ENCODE results near the gene GUCY2F. TPM values are rescaled to one million over a fixed set of nuclear protein-coding genes. Genes with fewer than 3 reads are reported as not detected.

The GUCY2F gene
- 0.07 TPM in 1 of 2 replicates, not detected in the other for total RNA-seq
- long read RNA-seq, result 0 reads

GRCh38 chrX:109481986-109482385 is at the start of gene GUCY2F:
Gene GUCY2F, minus strand, starts transcription at chrX:109482086. Its CDS starts 6,150 bp downstream, at chrX:109475936.
- Mint-ChIP-seq H3K4me1 (no peaks in the 10 kb centered on the region), H3K36me3 (ENCODE audit: low read depth) (no peaks in the 10 kb centered on the region), H3K27me3 (ENCODE audit: low read depth) (peaks cover 10% of the 10 kb centered on the region), H3K27ac (ENCODE audit: unreplicated experiment) (no peak within 1 kb of the TSS), H3K4me3 (no peak within 1 kb of the TSS), H3K9me3 (no peaks in the 10 kb centered on the region)
- no peak for DNase-seq (ENCODE audit: low read depth, low spot score)
- no peak for TF ChIP-seq CTCF (conservative IDR thresholded peaks at IDR 0.05)

GRCh38 chrX:109519001-109519400 is 37.1 kb upstream of the GUCY2F start:
- Mint-ChIP-seq H3K27ac (ENCODE audit: unreplicated experiment) (no peak overlapping the region), H3K4me1 (no peaks in the 10 kb centered on the region), H3K9me3 (peaks cover 4% of the 10 kb centered on the region), H3K4me3 (no peak overlapping the region), H3K27me3 (ENCODE audit: low read depth) (peaks cover 62% of the 10 kb centered on the region), H3K36me3 (ENCODE audit: low read depth) (no peaks in the 10 kb centered on the region)
- TF ChIP-seq CTCF (conservative IDR thresholded peaks at IDR 0.05), result no peak
- DNase-seq (ENCODE audit: low read depth, low spot score), result no peak

GRCh38 chrX:109511113-109511512 is 29.2 kb upstream of the GUCY2F start:
- Mint-ChIP-seq H3K4me3 (no peak overlapping the region), H3K4me1 (no peaks in the 10 kb centered on the region), H3K27ac (ENCODE audit: unreplicated experiment) (no peak overlapping the region), H3K9me3 (peaks cover 4% of the 10 kb centered on the region), H3K27me3 (ENCODE audit: low read depth) (peaks cover 44% of the 10 kb centered on the region), H3K36me3 (ENCODE audit: low read depth) (no peaks in the 10 kb centered on the region)
- no peak for TF ChIP-seq CTCF (conservative IDR thresholded peaks at IDR 0.05)
- no peak for DNase-seq (ENCODE audit: low read depth, low spot score)

- no peaks in the 10 kb centered on the region for H3K4me1 Mint-ChIP-seq
- DNase-seq (ENCODE audit: low read depth, low spot score), result no peak
- H3K4me3 Mint-ChIP-seq, result no peak overlapping the region
- TF ChIP-seq CTCF (conservative IDR thresholded peaks at IDR 0.05), result no peak
- no peaks in the 10 kb centered on the region for H3K36me3 Mint-ChIP-seq (ENCODE audit: low read depth)
- H3K27me3 Mint-ChIP-seq (ENCODE audit: low read depth), result peaks cover 31% of the 10 kb centered on the region
- peaks cover 4% of the 10 kb centered on the region for H3K9me3 Mint-ChIP-seq
- no peak overlapping the region for H3K27ac Mint-ChIP-seq (ENCODE audit: unreplicated experiment)
Measured at GRCh38 chrX:109508915-109509314, 27.0 kb upstream of the GUCY2F start.

- Mint-ChIP-seq H3K36me3 (ENCODE audit: low read depth) (no peaks in the 10 kb centered on the region), H3K27ac (ENCODE audit: unreplicated experiment) (no peak overlapping the region), H3K27me3 (ENCODE audit: low read depth) (peaks cover 35% of the 10 kb centered on the region), H3K4me3 (no peak overlapping the region), H3K4me1 (no peaks in the 10 kb centered on the region), H3K9me3 (no peaks in the 10 kb centered on the region)
- TF ChIP-seq CTCF (conservative IDR thresholded peaks at IDR 0.05), result no peak
- no peak for DNase-seq (ENCODE audit: low read depth, low spot score)
Measured at GRCh38 chrX:109501176-109501575, 19.3 kb upstream of the GUCY2F start.

GRCh38 chrX:109498434-109498833 is 16.5 kb upstream of the GUCY2F start:
- no peak overlapping the region for H3K27ac Mint-ChIP-seq (ENCODE audit: unreplicated experiment)
- TF ChIP-seq CTCF (conservative IDR thresholded peaks at IDR 0.05), result no peak
- DNase-seq (ENCODE audit: low read depth, low spot score), result no peak
- no peak overlapping the region for H3K4me3 Mint-ChIP-seq
- H3K36me3 Mint-ChIP-seq (ENCODE audit: low read depth), result no peaks in the 10 kb centered on the region
- H3K4me1 Mint-ChIP-seq, result no peaks in the 10 kb centered on the region
- peaks cover 45% of the 10 kb centered on the region for H3K27me3 Mint-ChIP-seq (ENCODE audit: low read depth)
- H3K9me3 Mint-ChIP-seq, result no peaks in the 10 kb centered on the region

Data from neural crest cell (in vitro differentiated cells).